Gastroesophageal sphincter (tissue), 3 donors: ENCODE results near the gene PTCH1.

Experiments used
- EP300 ChIP-seq: sonication (generic); formaldehyde crosslinking; IDR thresholded peaks from one replicate; pipeline ENCODE4 v1.6.1; 2017; ENCODE audit warnings: antibody characterized with exemption, mild to moderate bottlenecking
- POLR2A ChIP-seq, 2 donors: fragments of 450-650 bp; IDR thresholded peaks; one replicate each; pipeline ENCODE4 v1.6.1; 2017; ENCODE audit warnings: antibody characterized with exemption in 2 of 2, mild to moderate bottlenecking in 2 of 2, moderate library complexity in 1 of 2
- POLR2AphosphoS5 ChIP-seq: sonication (generic); formaldehyde crosslinking; IDR thresholded peaks from one replicate; pipeline ENCODE4 v1.6.1; 2017; ENCODE audit warnings: antibody characterized with exemption
- TF ChIP-seq, protein P1 (sequence below), 4 experiments: fragments of 200-600 bp in 2 of 4; fragments of 450-650 bp in 2 of 4; sonication (generic) in 1 of 4; IDR thresholded peaks; one replicate each; pipeline ENCODE4 v1.5.1; 2017 to 2019; ENCODE audit warnings: antibody characterized with exemption in 4 of 4, mild to moderate bottlenecking in 2 of 4, moderate library complexity in 2 of 4

- no peak for TF ChIP-seq POLR2A (IDR thresholded peaks at IDR 0.05)
- TF ChIP-seq, protein P1, sequence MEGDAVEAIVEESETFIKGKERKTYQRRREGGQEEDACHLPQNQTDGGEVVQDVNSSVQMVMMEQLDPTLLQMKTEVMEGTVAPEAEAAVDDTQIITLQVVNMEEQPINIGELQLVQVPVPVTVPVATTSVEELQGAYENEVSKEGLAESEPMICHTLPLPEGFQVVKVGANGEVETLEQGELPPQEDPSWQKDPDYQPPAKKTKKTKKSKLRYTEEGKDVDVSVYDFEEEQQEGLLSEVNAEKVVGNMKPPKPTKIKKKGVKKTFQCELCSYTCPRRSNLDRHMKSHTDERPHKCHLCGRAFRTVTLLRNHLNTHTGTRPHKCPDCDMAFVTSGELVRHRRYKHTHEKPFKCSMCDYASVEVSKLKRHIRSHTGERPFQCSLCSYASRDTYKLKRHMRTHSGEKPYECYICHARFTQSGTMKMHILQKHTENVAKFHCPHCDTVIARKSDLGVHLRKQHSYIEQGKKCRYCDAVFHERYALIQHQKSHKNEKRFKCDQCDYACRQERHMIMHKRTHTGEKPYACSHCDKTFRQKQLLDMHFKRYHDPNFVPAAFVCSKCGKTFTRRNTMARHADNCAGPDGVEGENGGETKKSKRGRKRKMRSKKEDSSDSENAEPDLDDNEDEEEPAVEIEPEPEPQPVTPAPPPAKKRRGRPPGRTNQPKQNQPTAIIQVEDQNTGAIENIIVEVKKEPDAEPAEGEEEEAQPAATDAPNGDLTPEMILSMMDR (IDR thresholded peaks at IDR 0.05): no peak
- TF ChIP-seq POLR2AphosphoS5: no peak
- TF ChIP-seq EP300: no peak
These were observed 39.3 kb downstream of the PTCH1 start for GRCh38 chr9:95477441-95477840.
